Putamen (tissue), 1 donor: ENCODE results near the gene ITPR3.
"Not testable (repeated sequence)": the region's sequence is repeated elsewhere in the genome, so short reads cannot be mapped to it uniquely, and the experiment has no call there.

ENCODE experiments used
- DNase-seq: peaks from one replicate; pipeline ENCODE4 v3.0.0-alpha.2; 2016; ENCODE audit warnings: low spot score

Gene ITPR3

DNA sequence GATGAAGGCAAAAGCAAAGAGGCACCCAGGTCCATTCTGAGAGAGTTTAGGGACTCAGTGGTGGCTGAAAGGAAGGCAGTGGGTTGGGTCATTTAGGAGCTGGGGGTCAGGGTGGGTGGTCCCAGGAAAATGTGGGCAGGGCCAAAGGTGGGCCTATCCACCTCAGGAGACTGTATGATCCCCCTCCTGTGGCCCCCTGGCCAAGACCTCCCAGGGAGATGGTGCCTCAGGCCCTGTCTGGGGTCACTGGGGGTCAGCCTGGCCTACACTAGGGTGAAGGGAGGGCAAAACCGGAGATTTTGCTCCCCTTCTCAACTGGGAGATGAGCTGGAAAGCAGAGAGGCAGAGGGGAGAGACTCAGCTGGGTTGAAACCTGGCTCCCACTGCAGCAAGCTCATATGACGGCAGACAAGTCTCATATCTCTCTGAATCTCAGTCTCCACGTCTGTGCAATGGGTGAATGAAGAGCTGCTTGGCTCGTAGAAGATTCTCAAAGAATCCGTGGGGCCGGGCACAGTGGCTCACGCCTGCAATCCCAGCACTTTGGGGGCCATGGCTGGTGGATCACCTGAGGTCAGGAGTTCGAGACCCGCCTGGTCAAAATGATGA, 29.6 kb upstream of the ITPR3 start:
- DNase-seq = no peak

DNA sequence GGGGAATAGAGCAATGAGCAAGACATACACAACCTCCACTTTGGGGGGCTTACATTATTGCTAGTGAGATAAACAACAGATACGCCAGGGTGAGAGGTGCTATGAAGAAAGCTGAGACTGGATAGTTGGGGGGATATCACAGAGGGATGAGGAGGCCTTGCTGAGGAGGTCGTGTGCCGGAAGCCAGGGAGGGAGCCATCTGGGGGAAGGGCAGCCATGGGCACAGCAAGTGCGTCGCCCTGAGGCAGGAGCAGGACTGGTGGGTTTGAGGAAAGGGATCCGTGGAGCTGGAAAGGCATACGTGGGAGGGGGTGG, 28.9 kb upstream of the ITPR3 start:
- no peak for DNase-seq

DNA sequence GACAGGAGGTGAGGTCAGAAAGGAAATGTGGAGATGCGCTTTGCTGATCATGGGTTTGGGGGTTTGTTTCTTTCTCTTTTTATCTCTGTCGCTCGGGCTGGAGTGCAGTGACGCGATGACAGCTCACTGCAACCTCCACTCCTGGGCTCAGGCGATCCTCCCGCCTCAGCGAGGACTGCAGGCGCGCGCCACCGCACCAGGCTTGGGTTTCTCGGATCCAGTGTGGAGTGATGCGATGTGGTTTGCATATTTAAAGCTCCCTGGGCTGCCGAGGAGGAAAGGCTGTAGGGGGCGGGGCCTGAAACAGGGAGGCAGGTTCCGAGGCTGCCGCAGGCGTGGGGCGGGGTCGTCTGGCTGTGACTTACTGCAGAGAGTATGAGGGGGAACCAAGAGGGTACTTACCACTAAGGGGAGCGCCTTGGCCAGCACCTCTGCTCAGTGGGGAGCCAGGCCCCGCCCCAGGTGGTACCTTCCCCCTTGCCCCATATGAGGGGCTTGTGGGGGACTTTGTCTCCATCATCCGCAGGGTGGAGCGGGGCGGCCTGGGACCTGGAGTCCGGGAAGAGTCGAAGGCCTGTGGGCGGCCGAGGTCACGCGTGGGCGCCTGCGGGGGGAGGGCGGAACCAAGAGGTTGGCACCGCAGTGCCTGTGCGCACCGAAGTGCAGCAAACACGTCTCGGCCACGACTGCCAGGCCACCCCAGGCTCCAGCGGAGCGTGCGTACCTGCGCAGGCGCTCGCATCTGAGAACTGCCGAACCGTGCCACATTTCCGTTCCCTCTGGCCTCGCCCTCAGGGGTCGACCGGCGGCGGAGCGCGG, 28.3 kb upstream of the ITPR3 start:
- no peak for DNase-seq

- no peak for DNase-seq
Measured at GRCh38 chr6:33593414-33593727, 27.8 kb upstream of the ITPR3 start.

DNA sequence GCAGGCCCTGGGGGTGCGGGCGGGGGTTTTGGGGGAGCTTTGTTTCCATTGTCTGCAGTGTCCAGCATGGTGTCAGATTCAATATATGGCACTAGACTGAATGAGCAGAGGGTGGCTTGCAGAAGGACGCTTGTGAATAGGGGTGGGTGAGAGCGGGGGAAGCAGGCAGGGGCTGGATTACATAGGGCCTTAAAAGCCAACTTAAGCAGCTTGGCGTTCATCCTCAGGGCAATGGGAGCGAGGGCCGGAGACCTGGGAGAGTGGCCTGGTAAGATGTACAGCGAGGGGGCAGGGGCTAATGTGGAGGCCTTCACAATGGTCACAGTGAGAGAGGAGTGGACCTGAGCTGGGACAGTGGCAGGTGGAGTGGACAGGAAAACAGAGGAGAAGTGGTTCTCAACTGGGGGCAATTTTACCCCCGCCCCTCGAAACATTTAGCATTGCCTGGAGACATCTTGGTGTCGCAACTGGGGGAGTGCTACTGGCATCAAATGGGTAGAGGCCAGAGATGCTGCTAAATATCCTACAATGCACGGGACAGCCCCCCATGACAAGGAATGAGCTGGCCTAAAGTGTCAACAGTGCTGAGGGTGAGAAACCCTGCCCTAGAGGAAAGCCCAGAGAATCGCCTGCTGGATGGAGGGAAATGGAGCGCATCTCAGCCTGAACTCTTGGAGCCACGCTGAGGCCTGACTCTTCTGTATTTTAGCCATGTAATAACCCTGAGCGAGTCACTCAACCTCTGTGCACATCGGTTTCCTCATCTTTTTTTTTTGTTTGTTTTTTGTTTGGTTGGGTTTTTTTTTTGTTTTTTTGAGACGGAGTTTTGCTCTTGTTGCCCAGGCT, 25.9 kb upstream of the ITPR3 start:
- DNase-seq = no peak

DNA sequence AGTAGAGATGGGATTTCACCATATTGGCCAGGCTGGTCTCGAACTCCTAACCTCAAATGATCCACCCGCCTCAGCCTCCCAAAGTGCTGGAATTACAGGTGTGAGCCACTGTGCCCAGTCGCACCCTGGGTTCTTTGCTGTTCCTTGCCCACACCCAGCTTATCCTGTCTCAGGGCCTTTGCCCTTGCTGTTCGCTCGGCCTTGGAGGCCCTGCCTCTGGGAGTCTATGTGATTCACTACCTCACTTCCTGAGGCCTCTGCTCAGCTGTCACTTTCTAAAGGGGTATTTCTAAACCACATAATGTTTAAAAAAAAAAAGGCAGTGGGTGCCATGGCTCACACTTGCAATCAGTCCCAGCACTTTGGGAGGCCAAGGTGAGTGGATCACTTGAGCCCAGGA, 24.2 kb upstream of the ITPR3 start:
- not testable (repeated sequence) for DNase-seq

DNA sequence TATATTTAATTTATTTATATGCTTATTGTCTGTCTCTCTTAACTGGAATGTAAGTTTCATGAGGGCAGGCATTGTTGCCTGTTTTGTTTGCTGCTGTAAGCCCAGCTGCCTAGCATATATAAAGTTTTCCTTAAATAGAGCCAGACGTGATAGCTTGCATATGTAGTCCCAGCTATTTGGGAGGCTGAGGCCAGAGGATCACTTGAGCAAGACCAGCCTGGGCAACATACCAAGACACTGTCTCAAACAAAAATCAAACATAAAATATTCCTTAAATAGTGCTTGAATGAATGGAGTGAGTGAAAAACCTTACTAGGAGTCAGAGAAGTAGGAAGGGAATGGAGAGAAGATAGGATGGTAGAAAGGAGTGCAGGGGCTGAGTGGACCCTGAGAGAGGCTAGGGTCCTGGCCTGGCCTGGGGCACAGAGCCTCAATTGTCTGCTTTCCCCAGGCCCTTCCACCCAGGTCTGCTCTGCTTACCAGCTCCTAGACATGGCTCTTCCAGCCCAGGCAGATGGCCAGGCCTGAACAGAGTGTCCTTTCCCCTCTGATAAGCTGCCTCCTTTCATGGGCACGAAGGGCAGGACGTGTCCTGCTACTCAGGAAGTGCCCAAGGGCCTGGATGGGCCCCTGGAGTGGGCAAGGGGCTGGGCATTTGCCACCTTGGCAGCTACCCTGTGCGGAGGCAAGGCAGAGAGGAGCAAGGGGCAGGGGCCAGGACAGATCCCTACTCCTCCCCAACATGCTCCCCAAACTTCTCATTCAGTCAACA, 23.4 kb upstream of the ITPR3 start:
- no peak for DNase-seq

DNA sequence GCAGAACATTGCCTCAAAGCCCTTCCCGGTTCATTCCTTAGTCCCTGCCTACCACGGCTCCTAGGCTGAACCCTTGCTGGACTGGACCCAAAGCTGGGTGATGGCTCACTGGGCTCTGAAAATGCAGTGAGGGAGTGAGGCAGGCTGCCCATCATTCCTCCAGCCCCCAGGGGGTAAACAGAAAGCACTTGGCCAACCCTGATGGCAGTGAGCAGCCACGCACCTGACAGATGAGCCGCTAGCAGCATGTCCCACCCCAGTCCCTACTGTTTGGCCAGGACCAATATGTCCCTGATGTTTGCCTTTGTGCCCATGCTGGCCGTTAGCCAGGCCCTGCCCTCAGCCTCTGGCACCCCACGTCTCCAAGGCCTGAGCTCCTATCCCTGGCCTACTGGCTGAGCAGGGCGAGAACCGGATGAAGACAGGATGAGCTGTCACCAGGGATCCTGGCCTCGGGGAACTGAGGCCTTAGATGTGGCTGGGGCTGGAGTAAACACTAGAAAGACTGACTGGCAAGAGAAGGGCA, 21.6 kb upstream of the ITPR3 start:
- DNase-seq = no peak

DNA sequence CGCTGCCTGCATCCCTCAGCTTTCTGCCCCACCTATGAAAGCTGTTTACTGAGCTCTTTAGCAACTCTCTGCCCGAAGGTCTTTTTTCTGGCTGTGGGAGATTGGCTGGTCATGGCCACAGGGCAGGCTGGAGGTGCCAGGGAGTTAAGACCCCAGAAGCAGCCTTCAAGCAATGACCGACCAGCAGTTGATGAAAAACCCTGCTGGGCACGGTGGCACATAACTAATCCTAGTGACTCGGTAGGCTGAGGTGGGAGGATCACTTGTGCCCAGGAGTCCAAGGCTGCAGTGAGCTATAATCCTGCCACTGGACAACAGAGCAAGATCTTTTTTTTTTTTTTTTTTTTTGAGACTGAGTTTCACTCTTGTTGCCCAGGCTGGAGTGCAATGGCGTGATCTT, 20.4 kb upstream of the ITPR3 start:
- DNase-seq = no peak

DNA sequence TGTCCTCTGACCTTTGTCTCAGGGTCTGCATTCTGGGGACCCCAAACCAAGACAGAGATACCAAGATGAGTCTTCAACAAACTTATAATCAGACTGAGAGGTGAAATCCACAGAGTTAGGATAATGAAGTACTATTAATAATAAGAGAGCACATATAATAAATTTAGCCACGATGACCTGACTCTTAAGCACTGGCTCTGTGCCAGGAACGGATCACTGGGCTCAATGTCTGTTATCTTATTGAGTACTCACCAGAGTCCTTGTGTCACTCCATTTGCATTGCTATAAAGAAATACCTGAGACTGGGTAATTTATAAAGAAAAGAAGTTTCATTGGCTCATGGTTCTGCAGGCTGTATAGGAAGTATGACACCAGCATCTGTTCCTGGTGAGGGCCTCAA, 18.9 kb upstream of the ITPR3 start:
- no peak for DNase-seq

- DNase-seq = no peak
Measured at GRCh38 chr6:33604941-33605854, 15.9 kb upstream of the ITPR3 start.

- no peak for DNase-seq
Measured at GRCh38 chr6:33606642-33607041, 14.5 kb upstream of the ITPR3 start.

GRCh38 chr6:33607126-33607783, 13.9 kb upstream of the ITPR3 start:
- DNase-seq = no peak

GRCh38 chr6:33607784-33608161, 13.3 kb upstream of the ITPR3 start:
- no peak for DNase-seq

GRCh38 chr6:33609019-33609418, 12.1 kb upstream of the ITPR3 start:
- DNase-seq = no peak

DNA sequence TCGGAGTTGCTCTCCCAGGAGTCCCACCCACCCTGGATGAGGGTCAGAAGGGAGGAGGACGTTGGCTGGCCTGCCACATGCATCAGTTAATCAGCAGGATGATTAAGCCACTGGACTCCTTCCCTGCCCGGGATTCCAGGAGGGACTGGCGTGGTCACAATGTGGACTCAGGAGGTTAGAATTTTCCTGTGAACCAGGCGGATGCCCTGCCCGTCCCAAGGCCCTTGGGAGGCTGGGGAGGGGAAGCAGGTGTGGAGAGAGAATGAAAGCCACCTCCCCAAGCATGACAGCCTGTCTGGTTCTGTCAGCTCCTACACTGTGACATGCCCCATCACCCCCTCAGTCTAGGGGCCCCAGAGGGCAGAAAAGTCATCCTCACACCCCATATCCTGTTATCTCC, 11.6 kb upstream of the ITPR3 start:
- DNase-seq = no peak

- DNase-seq = no peak
Measured at GRCh38 chr6:33610067-33610466, 11.1 kb upstream of the ITPR3 start.

DNA sequence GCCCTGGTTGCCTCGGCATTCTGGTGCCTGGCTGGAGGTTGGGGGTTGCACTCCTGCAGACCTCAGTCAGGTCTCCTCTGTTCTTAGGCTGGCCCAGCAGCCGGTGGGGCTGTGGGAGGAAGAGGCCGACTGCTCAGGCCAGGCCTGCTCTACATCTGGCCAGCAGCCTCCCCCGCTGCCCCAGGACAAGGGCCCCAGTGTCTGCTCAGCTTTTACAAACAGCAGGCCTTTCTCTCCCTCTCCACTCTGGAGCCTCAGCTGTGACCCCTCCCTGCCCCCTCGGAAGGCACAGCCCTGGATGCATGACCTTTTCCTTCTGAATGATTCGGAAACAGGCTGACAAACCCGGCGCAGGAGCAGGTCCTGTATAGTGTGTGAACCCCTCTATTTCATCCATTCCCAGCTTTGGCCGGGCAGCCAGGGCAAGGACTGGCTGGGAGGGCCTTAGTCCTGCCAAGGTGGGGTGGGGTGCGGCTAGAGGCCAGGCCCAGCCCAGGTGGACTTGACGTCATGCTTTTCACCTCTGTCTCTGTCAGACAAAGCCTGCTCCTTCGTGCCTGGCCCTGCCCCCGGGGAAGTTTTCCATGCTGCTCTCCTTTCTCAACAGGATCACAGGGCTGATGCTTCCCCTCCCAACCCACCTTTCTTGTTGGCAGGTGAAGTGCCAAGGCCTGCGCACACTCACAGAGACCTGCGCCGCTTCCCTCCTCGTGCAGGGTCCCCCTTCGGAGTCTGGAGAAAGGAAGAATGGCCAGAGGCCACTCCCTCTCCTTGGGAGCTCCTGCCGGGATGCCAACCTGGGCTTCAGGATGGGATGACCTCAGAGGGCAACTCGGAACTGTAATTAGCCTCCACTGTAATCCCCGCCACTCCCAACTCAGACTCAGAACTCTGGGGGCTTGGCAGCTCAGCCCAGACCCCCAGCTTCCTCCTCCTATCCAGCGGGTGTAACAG, 10.1 kb upstream of the ITPR3 start:
- DNase-seq = peak; percentile 78

- DNase-seq = no peak
Measured at GRCh38 chr6:33613146-33613794, 7.9 kb upstream of the ITPR3 start.
